Immature natural killer cell (primary cell): ENCODE results near the gene ASPDH. TPM values are rescaled to one million over a fixed set of nuclear protein-coding genes. Genes with fewer than 3 reads are reported as not detected.

Experiments
- DNase-seq, 3 donors: peaks; one replicate each; pipeline ENCODE4 v3.0.0; 2022; ENCODE audit warnings: mixed read lengths in 1 of 3
- H3K27ac Mint-ChIP-seq, 6 donors: one replicate each; pipeline ENCODE4 v1.8.0; 2020; ENCODE audit warnings: mixed read lengths in 6 of 6, mild to moderate bottlenecking in 5 of 6, inconsistent platforms in 4 of 6, moderate library complexity in 3 of 6
- H3K27me3 Mint-ChIP-seq, 3 donors: one replicate each; pipeline ENCODE4 v1.8.0; 2020 to 2021; ENCODE audit warnings: low read depth in 3 of 3, mild to moderate bottlenecking in 3 of 3, mixed read lengths in 3 of 3, moderate library complexity in 3 of 3, inconsistent platforms in 1 of 3
- H3K36me3 Mint-ChIP-seq, 3 donors: one replicate each; pipeline ENCODE4 v1.8.0; 2020; ENCODE audit warnings: mixed read lengths in 3 of 3, inconsistent platforms in 2 of 3, mild to moderate bottlenecking in 2 of 3
- H3K4me1 Mint-ChIP-seq, 2 donors: one replicate each; pipeline ENCODE4 v1.8.0; 2020; ENCODE audit warnings: inconsistent platforms in 2 of 2, mild to moderate bottlenecking in 2 of 2, mixed read lengths in 2 of 2, moderate library complexity in 1 of 2
- H3K4me3 Mint-ChIP-seq, 5 donors: one replicate each; pipeline ENCODE4 v1.8.0; 2020; ENCODE audit warnings: mild to moderate bottlenecking in 5 of 5, mixed read lengths in 5 of 5, inconsistent platforms in 3 of 5, moderate library complexity in 3 of 5
- H3K9me3 Mint-ChIP-seq, 6 donors: one replicate each; pipeline ENCODE4 v1.8.0; 2020; ENCODE audit warnings: mild to moderate bottlenecking in 6 of 6, mixed read lengths in 6 of 6, inconsistent platforms in 4 of 6, moderate library complexity in 3 of 6
- polyA plus RNA-seq, 3 donors: library from polyadenylated mRNA; unstranded; fragments of 300-500 nt; fragmentation: Illumina TruSeq; gene quantifications; one replicate each; pipeline ENCODE4 v1.2.3, GENCODE V29; 2021

ASPDH gene
- polyA plus RNA-seq, 3 donors from 2014 or later = not detected

- no peak for DNase-seq
- Mint-ChIP-seq H3K4me3 (no peak overlapping the region), H3K4me1 (peaks cover 5 to 8% of the 10 kb centered on the region in 2 donors), H3K36me3 (peaks cover 0 to 3% (median 0%) of the 10 kb centered on the region in 3 donors), H3K27ac (no peak overlapping the region), H3K27me3 (peaks cover 7 to 20% (median 16%) of the 10 kb centered on the region in 3 donors), H3K9me3 (no peaks in the 10 kb centered on the region)
Measured at GRCh38 chr19:50551715-50552187, 38.0 kb upstream of the ASPDH start.

DNA sequence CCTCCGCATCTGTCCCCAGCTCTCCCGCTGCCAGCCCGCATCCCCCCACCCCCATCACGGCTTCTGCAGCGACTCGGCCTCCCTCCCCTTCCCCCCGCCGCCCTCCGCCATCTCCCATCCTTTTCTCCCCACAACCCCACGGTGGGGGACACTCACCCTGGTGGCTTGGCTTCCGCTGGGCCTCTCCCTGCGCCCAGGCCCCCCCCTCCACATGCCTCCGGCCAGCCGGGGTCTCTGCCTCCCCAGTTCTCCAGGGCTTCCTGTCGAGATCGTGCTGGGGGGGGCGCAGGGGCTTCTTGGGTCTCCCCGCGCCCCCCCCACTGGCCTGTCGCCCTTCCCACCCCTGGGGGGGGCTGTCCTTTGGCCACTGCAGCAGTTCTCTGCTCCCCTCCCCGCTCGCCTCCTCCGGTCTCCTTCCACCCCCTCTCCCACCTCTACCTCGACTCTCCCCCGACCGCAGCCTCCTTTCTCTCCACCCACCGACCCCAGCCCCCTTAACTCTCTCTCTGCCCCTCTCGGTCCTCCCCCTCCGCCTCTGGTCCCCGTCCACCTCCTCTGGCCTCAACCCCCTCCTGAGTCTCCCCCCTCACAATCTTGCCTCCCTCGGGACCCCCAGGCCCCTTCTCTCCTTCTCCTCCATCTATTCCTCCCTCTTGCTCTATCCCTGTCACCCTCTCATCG lies 37.5 kb upstream of the ASPDH start:
- Mint-ChIP-seq H3K27ac (no peak overlapping the region), H3K4me1 (peaks cover 0 to 4% of the 10 kb centered on the region in 2 donors), H3K9me3 (no peaks in the 10 kb centered on the region), H3K27me3 (peaks cover 4 to 20% (median 16%) of the 10 kb centered on the region in 3 donors), H3K4me3 (no peak overlapping the region), H3K36me3 (peaks cover 0 to 3% (median 0%) of the 10 kb centered on the region in 3 donors)
- DNase-seq = no peak

DNA sequence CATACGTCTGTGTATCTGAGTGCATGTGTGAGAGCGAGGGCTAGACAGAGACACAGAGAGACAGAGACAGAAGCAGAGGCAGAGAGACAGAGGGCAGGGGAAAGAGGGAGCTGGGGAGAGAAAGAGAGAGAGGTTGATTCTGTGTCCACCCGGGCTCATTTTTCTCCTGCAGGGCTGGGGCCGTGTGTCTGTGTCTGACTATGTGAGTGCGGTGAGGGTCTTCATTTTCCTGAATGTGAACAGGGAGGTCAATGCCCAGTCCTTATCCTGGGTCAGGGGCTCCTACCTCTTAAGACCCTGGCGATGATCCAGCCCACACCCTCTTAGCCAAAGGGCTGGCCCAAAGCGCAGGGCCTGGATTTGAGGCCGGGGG lies 36.9 kb upstream of the ASPDH start:
- H3K27ac Mint-ChIP-seq = no peak overlapping the region
- peaks cover 0 to 2% of the 10 kb centered on the region in 2 donors for H3K4me1 Mint-ChIP-seq
- H3K4me3 Mint-ChIP-seq = no peak overlapping the region
- H3K9me3 Mint-ChIP-seq = no peaks in the 10 kb centered on the region
- no peak for DNase-seq
- H3K36me3 Mint-ChIP-seq = peaks cover 0 to 3% (median 0%) of the 10 kb centered on the region in 3 donors
- peaks cover 3 to 17% (median 15%) of the 10 kb centered on the region in 3 donors for H3K27me3 Mint-ChIP-seq

DNA sequence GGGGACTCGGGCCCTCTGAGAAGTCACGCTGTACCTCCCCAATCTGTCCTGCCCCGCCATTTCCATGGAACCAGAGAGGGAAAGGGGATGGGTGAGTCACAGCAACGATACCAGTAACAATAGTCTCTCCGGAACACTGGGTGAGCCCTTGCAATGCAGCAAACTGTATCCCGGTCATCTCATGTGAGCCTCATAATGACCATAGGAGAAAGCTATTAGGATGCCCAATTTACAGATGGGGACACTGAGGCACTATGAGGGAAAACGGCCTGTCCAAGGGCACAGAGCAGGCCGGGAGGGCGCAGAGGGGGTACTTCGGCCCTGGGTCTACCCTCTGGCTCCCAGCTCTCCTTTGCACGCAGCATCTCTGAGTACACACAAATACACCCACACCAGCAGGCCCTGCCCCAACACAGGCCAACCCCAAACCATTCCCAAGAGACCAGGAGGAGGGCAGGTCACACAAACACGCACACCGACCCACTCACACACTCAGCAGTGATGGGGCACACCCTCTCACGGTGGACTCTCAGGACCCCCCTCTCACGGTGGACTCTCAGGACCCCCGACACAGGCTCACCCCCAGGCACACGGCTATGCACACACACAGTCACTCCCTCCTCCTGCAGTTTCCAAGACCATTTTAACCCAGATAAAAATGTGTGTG lies 36.3 kb upstream of the ASPDH start:
- no peaks in the 10 kb centered on the region for H3K9me3 Mint-ChIP-seq
- H3K4me3 Mint-ChIP-seq = no peak overlapping the region
- H3K27me3 Mint-ChIP-seq = peaks cover 2 to 15% (median 11%) of the 10 kb centered on the region in 3 donors
- no peak for DNase-seq
- no peak overlapping the region for H3K27ac Mint-ChIP-seq
- peaks cover 0 to 3% (median 0%) of the 10 kb centered on the region in 3 donors for H3K36me3 Mint-ChIP-seq
- peaks cover 0 to 2% of the 10 kb centered on the region in 2 donors for H3K4me1 Mint-ChIP-seq

DNA sequence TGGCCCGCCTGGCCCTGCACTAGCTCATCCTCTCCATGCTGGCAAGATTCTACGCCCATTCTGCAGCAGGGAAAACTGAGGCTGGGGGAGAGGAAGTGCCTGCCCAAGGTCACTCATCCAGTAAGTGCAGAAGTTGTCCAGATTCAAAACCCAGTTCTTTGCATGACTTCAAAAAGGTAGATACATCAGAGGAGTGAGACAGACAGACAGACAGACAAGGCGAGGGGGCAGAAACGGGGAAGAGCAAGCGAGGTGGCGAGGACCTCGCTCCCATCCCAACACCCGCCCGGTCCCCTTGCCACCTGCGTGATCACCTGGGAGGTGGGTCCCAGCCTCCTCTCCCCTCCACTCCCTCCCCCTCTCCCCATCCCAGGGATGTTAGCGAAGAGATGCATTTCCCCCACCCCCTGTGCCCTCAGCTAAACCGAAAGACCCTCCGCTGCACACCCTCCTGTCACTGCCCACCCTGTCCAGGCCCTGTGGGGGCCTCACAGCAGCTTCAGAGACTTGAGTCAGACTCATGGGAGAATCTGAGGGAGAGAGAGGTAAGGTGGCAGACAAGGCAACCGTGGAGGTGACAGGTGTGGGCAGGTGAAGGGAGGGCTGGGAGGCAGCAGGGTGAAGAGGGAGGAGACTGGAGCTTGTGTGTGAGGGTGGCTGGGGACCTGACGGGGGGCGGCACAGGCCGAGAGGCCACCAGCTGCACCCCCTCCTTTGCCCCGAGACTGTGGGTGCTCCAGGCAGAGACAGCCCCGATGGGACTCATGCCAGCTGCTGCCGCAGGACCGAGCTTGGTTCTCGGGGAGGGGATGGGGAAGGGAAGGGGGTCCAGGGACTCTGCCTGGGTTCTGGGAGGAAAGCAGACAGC lies 35.6 kb upstream of the ASPDH start:
- Mint-ChIP-seq H3K27ac (no peak overlapping the region), H3K4me3 (no peak overlapping the region)

GRCh38 chr19:50548191-50549058 lies 34.7 kb upstream of the ASPDH start:
- peaks cover 0 to 1% (median 0%) of the 10 kb centered on the region in 3 donors for H3K36me3 Mint-ChIP-seq
- peaks cover 0 to 10% (median 8%) of the 10 kb centered on the region in 3 donors for H3K27me3 Mint-ChIP-seq
- no peaks in the 10 kb centered on the region for H3K9me3 Mint-ChIP-seq
- H3K4me1 Mint-ChIP-seq = no peaks in the 10 kb centered on the region
- H3K4me3 Mint-ChIP-seq = no peak overlapping the region
- no peak overlapping the region for H3K27ac Mint-ChIP-seq
- DNase-seq = no peak

More for the DNA sequence above, 35.6 kb upstream of the ASPDH start:
- Mint-ChIP-seq H3K36me3 (peaks cover 0 to 3% (median 0%) of the 10 kb centered on the region in 3 donors), H3K9me3 (no peaks in the 10 kb centered on the region), H3K4me1 (no peaks in the 10 kb centered on the region), H3K27me3 (peaks cover 2 to 10% (median 9%) of the 10 kb centered on the region in 3 donors)
- DNase-seq = no peak

- DNase-seq = no peak
- Mint-ChIP-seq H3K27ac (no peak overlapping the region), H3K9me3 (no peaks in the 10 kb centered on the region), H3K27me3 (peaks cover 0 to 10% (median 8%) of the 10 kb centered on the region in 3 donors), H3K4me3 (no peak overlapping the region), H3K4me1 (no peaks in the 10 kb centered on the region), H3K36me3 (no peaks in the 10 kb centered on the region)
Measured at GRCh38 chr19:50547385-50548190, 33.9 kb upstream of the ASPDH start.

GRCh38 chr19:50546527-50547221 lies 33.0 kb upstream of the ASPDH start:
- H3K4me3 Mint-ChIP-seq = no peak overlapping the region
- H3K4me1 Mint-ChIP-seq = no peaks in the 10 kb centered on the region
- H3K27me3 Mint-ChIP-seq = peaks cover 0 to 8% (median 3%) of the 10 kb centered on the region in 3 donors
- DNase-seq = no peak
- no peaks in the 10 kb centered on the region for H3K36me3 Mint-ChIP-seq
- no peak overlapping the region for H3K27ac Mint-ChIP-seq
- H3K9me3 Mint-ChIP-seq = no peaks in the 10 kb centered on the region

- H3K27ac Mint-ChIP-seq = no peak overlapping the region
- no peak for DNase-seq
- H3K4me1 Mint-ChIP-seq = no peaks in the 10 kb centered on the region
- peaks cover 0 to under 1% (median 0%) of the 10 kb centered on the region in 3 donors for H3K27me3 Mint-ChIP-seq
- no peak overlapping the region for H3K4me3 Mint-ChIP-seq
- H3K36me3 Mint-ChIP-seq = no peaks in the 10 kb centered on the region
- H3K9me3 Mint-ChIP-seq = no peaks in the 10 kb centered on the region
Measured at GRCh38 chr19:50542943-50543342, 29.2 kb upstream of the ASPDH start.

GRCh38 chr19:50537769-50538230 lies 24.1 kb upstream of the ASPDH start:
- Mint-ChIP-seq H3K27ac (no peak overlapping the region), H3K36me3 (peaks cover 0 to 3% (median 0%) of the 10 kb centered on the region in 3 donors), H3K9me3 (peaks cover 0 to 8% (median 2%) of the 10 kb centered on the region in 6 donors), H3K4me3 (no peak overlapping the region), H3K4me1 (no peaks in the 10 kb centered on the region), H3K27me3 (peaks cover 0 to 3% (median 0%) of the 10 kb centered on the region in 3 donors)
- peak; percentile 22 to 41 (median 26) for DNase-seq

DNA sequence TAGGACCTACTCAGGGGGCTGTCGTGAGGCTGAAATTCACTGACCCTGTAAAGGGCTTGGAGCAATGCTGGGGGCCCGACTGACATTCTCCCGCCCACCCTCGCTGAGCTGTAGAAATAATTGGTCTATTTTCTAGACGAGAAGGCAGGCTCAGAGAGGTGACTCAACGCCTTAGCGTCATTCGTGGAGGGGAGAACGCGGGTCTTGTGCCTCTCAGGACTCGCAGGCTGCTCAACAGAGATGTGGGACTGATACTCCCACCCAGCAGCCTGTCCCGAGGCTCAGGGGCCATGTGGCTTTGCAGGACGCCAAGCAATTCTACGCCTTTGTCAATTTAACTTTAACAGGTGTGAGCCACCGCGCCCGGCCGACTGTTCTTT lies 23.6 kb upstream of the ASPDH start:
- peaks cover 0 to 12% (median 2%) of the 10 kb centered on the region in 6 donors for H3K9me3 Mint-ChIP-seq
- no peaks in the 10 kb centered on the region for H3K4me1 Mint-ChIP-seq
- no peak overlapping the region for H3K4me3 Mint-ChIP-seq
- H3K36me3 Mint-ChIP-seq = peaks cover 0 to 3% (median 0%) of the 10 kb centered on the region in 3 donors
- H3K27ac Mint-ChIP-seq = no peak overlapping the region
- peaks cover 0 to 6% (median 0%) of the 10 kb centered on the region in 3 donors for H3K27me3 Mint-ChIP-seq
- no peak for DNase-seq
